Thoracic aorta (tissue), 2 donors: Measurements from ENCODE around the gene EIF4E2. TPM values are rescaled to one million over a fixed set of nuclear protein-coding genes. Genes with fewer than 3 reads are reported as not detected.

Experiments
- ATAC-seq: fragments of 150-250 bp; one replicate; pipeline ENCODE4 v1.8.0; 2017; ENCODE audit warnings: low read depth; ENCODE audit not compliant: insufficient number of reproducible peaks, low FRiP score
- DNase-seq: peaks from one replicate; pipeline ENCODE4 v3.0.0-alpha.2; 2020; ENCODE audit warnings: low spot score
- H3K27ac ChIP-seq, 2 donors: fragments of 200-600 bp; sonication (generic); 1 replicate in 1 of 2; 2 replicates in 1 of 2; pipeline ENCODE4 v1.5.1; 2016; ENCODE audit warnings: mild to moderate bottlenecking in 2 of 2, moderate library complexity in 2 of 2
- H3K27me3 ChIP-seq: fragments of 200-600 bp; sonication (generic); replicated peaks from 2 replicates; pipeline ENCODE4 v1.6.0; 2016; ENCODE audit warnings: mild to moderate bottlenecking; ENCODE audit not compliant: insufficient read depth
- H3K36me3 ChIP-seq: fragments of 200-600 bp; sonication (generic); one replicate; pipeline ENCODE4 v1.5.1; 2016
- H3K4me1 ChIP-seq, 2 donors: fragments of 200-600 bp; sonication (generic); 1 replicate in 1 of 2; 2 replicates in 1 of 2; pipeline versions ENCODE4 v1.5.1 to v1.6.0; 2016; ENCODE audit warnings: low read depth in 2 of 2, mild to moderate bottlenecking in 1 of 2; ENCODE audit not compliant: control insufficient read depth in 1 of 2
- H3K4me3 ChIP-seq: fragments of 200-600 bp; sonication (generic); 2 replicates; pipeline ENCODE4 v1.5.1; 2016; ENCODE audit warnings: mild to moderate bottlenecking
- H3K9me3 ChIP-seq: fragments of 200-600 bp; sonication (generic); 2 replicates; pipeline ENCODE4 v1.5.1; 2016
- total RNA-seq, 2 donors: library from RNA; depleted of rRNA; stranded (reverse); fragments of >200 nt; gene quantifications; one replicate each; pipeline versions ENCODE4 v1.1.0 to v1.2.3, GENCODE V29; 2016
- TF ChIP-seq, protein P1 (sequence below): fragments of 200-600 bp; sonication (generic); IDR thresholded peaks from one replicate; pipeline ENCODE4 v1.5.1; 2019; ENCODE audit warnings: antibody characterized with exemption

Gene EIF4E2
- total RNA-seq, 2 donors from 2014 or later = 42.2 to 51.1 TPM

DNA sequence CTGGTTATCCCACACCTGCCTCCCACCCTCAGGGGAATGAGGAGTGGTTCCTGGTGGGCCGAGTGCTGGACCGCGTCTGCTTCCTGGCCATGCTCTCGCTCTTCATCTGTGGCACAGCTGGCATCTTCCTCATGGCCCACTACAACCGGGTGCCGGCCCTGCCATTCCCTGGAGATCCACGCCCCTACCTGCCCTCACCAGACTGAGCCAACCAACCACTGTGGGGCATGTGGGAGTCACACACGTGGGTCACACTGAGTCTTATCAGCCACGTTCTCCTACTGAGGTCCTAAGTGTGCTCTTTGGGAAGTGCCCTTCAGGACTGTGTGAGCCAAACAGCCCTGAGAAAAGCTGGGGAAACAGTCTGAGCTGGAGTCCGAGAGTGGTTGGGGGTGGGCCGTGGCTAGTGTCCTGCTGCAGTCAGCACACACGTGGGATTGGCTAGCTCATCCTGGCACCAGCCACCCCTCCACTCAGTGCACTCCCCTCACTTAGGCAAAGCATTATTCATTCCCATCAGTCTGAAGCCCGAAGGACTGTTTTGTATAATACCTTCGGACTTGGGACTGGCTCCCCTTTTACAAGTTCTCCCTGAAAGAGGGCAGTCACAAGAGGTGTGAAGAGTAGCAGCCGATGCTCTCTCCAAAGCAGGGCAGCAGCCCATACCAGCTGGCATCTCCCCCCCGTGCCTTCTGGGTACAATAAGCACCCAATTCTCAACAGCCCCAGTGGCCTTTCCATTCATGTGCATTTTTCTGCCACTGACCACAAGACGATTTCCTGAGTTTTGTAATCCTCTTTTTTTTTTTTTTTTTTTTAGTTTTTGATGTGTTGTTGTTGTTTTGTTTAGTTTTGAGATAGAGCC, 4.7 kb upstream of the EIF4E2 start:
- Histone ChIP-seq H3K4me1 (peaks cover 6 to 9% of the 10 kb centered on the region in 2 donors), H3K4me3 (no peak overlapping the region), H3K27ac (no peak overlapping the region), H3K9me3 (no peaks in the 10 kb centered on the region), H3K36me3 (no peaks in the 10 kb centered on the region), H3K27me3 (no peaks in the 10 kb centered on the region)
- ATAC-seq (no peak), DNase-seq (no peak)
- TF ChIP-seq, protein P1, sequence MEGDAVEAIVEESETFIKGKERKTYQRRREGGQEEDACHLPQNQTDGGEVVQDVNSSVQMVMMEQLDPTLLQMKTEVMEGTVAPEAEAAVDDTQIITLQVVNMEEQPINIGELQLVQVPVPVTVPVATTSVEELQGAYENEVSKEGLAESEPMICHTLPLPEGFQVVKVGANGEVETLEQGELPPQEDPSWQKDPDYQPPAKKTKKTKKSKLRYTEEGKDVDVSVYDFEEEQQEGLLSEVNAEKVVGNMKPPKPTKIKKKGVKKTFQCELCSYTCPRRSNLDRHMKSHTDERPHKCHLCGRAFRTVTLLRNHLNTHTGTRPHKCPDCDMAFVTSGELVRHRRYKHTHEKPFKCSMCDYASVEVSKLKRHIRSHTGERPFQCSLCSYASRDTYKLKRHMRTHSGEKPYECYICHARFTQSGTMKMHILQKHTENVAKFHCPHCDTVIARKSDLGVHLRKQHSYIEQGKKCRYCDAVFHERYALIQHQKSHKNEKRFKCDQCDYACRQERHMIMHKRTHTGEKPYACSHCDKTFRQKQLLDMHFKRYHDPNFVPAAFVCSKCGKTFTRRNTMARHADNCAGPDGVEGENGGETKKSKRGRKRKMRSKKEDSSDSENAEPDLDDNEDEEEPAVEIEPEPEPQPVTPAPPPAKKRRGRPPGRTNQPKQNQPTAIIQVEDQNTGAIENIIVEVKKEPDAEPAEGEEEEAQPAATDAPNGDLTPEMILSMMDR = no peak

DNA sequence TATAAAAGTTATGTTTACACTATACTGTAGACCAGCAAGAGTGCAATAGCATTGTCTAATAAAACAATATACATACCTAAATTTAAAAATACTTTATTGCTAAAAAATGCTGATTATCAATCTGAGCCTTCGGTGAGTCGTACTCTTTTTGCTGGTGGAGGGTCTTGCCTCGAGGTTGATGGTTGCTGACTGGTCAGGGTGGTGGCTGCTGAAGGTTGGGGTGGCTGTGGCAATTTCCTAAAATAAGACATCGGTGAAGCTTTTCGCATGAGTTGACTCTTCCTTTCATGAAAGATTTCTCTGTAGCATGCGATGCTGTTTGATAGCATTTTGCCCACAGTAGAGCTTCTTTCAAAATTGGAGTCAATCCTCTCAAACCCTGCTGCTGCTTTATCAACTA, 2.5 kb upstream of the EIF4E2 start:
- ATAC-seq = no peak
- no peak overlapping the region for H3K27ac ChIP-seq
- H3K9me3 ChIP-seq = no peaks in the 10 kb centered on the region
- no peak for DNase-seq
- no peaks in the 10 kb centered on the region for H3K36me3 ChIP-seq
- peaks cover 17 to 25% of the 10 kb centered on the region in 2 donors for H3K4me1 ChIP-seq
- no peak overlapping the region for H3K4me3 ChIP-seq
- H3K27me3 ChIP-seq = no peaks in the 10 kb centered on the region
- TF ChIP-seq, protein P1 = no peak

DNA sequence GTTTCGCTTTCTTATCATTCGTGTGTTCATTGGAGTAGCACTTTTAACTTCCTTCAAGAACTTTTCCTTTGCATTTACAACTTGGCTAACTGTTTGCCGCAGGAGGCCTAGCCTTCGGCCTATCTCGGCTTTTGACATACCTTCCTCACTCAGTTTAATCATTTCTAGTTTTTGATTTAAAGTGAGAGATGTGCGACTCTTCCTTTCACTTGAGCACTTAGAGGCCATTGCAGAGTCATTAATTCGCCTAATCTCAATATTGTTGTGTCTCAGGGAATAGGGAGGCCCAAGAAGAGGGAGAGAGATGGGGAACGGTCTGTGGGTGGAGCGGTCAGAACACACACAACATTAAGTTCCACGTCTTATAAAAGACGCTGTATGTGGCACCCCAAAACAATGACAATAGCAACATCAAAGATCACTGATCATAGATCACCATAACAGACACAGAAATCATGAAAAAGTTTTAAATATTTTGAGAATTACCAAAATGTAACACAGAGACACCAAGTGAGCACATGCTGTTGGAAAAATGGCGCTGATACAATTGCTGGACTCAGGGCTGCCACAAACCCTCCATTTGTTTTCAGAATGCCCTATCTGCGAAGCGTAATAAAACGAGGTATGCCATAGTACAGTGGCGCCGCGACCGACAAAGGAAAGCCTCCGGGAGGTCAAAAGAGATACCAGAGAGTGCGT, 685 bp upstream of the EIF4E2 start:
- H3K4me3 ChIP-seq = peak overlapping the region; percentile 94
- ATAC-seq = no peak
- TF ChIP-seq, protein P1 = no peak
- H3K27ac ChIP-seq = peak overlapping the region; percentile 98 to 99
- H3K9me3 ChIP-seq = no peaks in the 10 kb centered on the region
- no peaks in the 10 kb centered on the region for H3K27me3 ChIP-seq
- no peaks in the 10 kb centered on the region for H3K36me3 ChIP-seq
- H3K4me1 ChIP-seq = peaks cover 17 to 42% of the 10 kb centered on the region in 2 donors
- no peak for DNase-seq

DNA sequence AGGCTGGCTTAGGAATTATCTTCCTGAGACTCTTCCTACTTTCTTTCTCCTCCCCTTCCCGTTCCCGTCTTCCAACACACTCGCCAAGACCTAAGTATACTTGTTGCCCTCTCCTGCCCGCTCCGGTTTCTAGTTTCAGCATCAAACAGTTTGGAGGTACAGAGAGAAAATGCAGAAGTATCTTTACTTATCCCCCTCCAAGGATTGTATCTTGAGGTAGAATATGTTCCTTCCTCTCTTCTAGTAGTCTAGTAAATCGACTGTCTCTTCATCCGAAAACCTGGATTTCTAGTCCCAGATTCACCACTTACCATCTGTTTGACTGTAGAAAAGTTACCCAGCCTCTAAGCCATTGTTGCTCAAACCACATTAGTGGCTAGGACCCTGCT, 755 bp downstream of the EIF4E2 start:
- Histone ChIP-seq H3K27me3 (no peaks in the 10 kb centered on the region), H3K36me3 (peaks cover 1% of the 10 kb centered on the region), H3K27ac (peak overlapping the region; percentile 98 to 99), H3K4me3 (peak overlapping the region; percentile 94), H3K4me1 (peaks cover 17 to 50% of the 10 kb centered on the region in 2 donors), H3K9me3 (no peaks in the 10 kb centered on the region)
- ATAC-seq (no peak), DNase-seq (no peak)
- TF ChIP-seq, protein P1 = no peak

DNA sequence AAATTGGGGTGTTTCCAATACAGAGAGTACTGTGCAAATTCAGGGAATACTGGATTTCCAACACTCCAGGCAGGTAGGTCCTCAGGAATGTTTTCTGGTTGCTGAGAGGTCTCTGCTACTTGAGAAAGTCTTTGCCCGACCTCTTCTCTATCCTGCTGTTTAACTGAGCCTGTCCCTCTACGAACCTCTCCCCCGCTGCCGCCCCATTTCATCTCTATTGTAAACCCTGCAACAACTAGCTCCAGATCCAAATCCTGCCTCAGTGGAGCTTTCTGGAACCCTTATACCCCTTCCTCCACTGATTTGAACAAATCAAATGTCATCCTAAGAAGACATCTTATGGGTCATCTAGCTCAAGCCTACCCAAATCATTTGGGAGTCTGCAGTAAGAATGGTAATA, 1.3 kb downstream of the EIF4E2 start:
- Histone ChIP-seq H3K9me3 (no peaks in the 10 kb centered on the region), H3K4me1 (peaks cover 17 to 50% of the 10 kb centered on the region in 2 donors), H3K27me3 (no peaks in the 10 kb centered on the region), H3K36me3 (peaks cover 7% of the 10 kb centered on the region), H3K4me3 (peak overlapping the region; percentile 94), H3K27ac (no peak overlapping the region)
- TF ChIP-seq, protein P1 = no peak
- ATAC-seq (no peak), DNase-seq (no peak)
